Lung microvascular endothelial cell (primary cell): Measurements from ENCODE around the gene AKR1B15. TPM values are rescaled to one million over a fixed set of nuclear protein-coding genes. Genes with fewer than 3 reads are reported as not detected.
"Not testable (repeated sequence)": the region's sequence is repeated elsewhere in the genome, so short reads cannot be mapped to it uniquely, and the experiment has no call there.

Experiments used
- DNase-seq, 2 donors: peaks; one replicate each; pipeline versions ENCODE4 v3.0.0 to v3.0.0-alpha.2; 2010; ENCODE audit warnings: low read depth in 2 of 2
- total RNA-seq: library from RNA; depleted of rRNA; stranded (reverse); fragments of >200 nt; gene quantifications from 2 replicates; pipeline ENCODE4 v1.2.1, GENCODE V29; 2014

Gene AKR1B15
- total RNA-seq, 1 donor from 2014 or later, result not detected

- not testable (repeated sequence) for DNase-seq
Measured at GRCh38 chr7:134561616-134562015, 12.7 kb downstream of the AKR1B15 start.

GRCh38 chr7:134562136-134562535, 13.2 kb downstream of the AKR1B15 start:
- DNase-seq, result peak in 1 of 2 donors; percentile 70

DNA sequence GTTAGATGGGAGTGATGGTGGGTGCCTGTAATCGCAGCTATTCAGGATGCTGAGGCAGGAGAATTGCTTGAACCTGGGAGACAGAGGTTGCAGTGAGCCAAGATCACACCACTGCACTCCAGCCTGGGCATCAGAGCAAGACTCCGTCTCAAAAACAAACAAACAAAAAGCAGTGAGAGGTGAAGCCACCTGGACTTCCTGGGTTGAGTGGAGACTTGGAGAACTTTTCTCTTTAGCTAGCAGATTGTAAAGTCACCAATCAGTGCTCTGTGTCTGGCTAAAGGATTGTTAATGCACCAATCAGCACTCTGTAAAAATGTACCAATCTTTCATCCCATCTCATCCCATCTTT, 14.5 kb downstream of the AKR1B15 start:
- not testable (repeated sequence) for DNase-seq

GRCh38 chr7:134565643-134566136, 16.8 kb downstream of the AKR1B15 start:
- DNase-seq, result no peak

GRCh38 chr7:134567368-134567767, 18.5 kb downstream of the AKR1B15 start:
- DNase-seq, result no peak

DNA sequence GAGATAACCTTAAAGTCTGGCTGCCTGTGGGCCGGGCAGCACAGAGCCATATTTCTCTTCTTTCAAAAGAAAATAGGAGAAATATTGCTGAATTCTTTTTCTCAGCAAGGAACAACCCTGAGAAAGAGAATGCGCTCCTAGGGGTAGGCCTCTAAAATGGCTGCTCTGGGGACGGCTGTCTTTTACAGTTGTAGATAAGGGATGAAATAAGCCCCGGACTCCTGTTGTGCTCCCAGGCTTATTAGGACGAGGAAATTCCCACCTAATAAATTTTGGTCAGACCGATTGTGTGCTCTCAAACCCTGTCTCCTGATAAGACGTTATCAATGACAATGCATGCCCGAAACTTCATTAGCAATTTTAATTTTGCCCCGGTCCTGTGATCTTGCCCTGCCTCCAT, 21.1 kb downstream of the AKR1B15 start:
- not testable (repeated sequence) for DNase-seq

- no peak for DNase-seq
Measured at GRCh38 chr7:134571101-134571500, 22.2 kb downstream of the AKR1B15 start.

GRCh38 chr7:134571746-134572461, 23.0 kb downstream of the AKR1B15 start:
- DNase-seq, result no peak

GRCh38 chr7:134574322-134574721, 25.4 kb downstream of the AKR1B15 start:
- no peak for DNase-seq

DNA sequence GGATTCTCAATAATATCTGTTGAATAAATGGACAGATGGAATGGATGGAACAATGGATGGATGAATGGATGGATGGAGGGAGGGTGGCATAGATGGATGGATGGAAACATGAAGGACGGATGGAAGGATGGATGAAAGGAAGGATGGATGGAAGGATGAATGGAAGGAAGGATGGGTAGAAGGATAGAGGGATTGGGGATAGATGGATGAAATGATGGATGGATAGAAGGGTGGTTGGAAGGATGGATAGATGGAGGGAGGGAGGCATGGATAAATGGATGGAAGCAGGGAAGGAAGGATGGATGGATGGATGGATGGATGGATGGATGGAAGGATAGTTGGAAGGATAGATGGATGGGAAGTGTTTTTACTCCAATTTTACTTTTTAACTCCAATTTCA, 35.4 kb downstream of the AKR1B15 start:
- DNase-seq, result no peak

GRCh38 chr7:134585897-134586296, 37.0 kb downstream of the AKR1B15 start:
- DNase-seq, result no peak

DNA sequence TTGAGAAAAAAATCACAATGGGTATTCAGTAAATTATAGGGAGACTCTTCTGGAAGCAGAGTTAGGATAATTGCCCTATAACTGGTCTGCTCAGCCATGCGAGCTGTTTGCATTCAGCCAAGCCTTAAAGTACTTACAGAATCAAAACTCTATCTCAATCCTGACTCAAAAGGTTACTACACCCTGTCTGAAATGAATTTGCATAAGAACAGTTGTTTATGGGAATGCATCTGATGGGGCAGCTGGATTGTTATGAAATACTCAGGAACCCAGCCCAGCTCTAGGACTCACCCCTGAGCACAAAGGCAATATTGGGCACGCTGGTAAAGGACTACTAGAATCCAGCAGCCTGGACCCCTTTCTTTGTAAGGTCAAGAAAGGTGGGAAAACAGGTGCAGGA, 38.8 kb downstream of the AKR1B15 start:
- DNase-seq, result no peak

DNA sequence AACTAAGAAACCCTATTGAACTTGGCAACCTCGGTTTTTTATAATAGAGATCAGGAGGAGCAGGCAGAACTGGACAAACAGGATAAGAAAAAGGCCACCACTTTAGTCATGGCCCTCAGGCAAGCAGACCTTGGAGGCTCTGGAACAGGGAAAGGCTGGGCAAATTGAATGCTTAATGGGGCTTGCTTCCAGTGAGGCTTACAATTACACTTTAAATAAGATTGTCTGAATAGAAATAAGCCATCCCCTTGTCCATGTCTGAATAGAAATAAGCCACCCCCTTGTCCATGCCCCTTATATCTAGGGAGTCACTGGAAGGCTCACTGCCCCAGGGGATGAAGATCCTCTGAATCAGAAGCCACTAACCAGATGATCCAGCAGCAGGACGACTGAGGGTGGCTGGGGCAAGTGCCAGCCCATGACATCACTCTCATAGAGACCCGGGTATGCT, 40.6 kb downstream of the AKR1B15 start:
- no peak for DNase-seq

DNA sequence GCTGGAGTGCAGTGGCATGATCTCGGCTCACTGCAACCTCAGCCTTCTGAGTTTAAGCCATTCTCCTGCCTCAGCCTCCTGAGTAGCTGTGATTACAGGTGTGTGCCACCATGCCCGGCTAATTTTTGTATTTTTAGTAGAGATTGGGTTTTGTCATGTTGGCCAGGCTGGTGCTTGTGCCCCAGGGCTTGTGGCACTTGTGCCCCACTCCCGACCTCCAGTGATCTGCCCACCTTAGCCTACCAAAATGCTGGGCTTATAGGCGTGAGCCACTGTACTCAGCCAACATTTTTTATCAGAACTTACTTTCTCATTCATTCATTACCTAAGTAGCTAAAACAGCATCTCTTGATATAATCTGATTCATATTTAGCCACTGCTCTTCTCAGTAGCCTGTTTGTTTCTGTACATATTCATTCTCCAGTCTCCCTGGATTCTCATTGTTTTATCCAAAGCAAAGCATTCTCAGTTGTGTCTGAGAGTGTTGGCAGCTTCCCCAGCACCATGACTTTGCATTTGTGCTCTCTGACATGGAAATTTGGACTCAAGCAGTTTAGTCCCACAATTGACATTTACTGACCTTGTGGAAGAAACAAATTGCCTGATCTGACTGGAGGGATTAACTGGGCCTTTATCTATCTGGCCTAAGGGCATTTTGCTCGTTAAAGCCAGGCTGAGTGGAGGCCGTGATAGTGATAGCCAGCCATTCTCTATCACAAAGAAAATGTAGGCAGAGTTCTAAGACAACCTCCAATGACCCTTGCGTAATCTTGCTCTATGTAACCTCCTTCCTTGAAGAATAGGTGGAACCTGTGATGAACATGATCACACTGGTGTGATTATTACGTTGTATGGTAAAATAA, 44.9 kb downstream of the AKR1B15 start:
- DNase-seq, result peak; percentile 92 to 95

DNA sequence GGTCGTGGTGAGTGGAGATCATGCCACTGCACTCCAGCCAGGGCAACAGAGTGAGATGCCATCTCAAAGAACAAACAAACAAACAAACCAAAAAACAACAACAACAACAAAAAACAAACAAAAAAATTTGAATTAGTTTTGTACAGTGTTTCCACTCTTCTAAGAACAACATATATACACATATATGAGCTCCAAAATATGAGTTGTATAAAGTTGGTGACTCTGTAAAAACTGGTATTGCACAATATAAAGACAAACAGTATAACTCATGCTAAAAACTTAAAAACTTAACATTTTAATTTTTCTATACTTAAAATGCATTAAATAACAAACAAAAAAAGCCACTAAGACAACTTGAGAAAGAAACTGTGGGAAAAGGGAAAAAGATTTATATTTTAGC, 46.0 kb downstream of the AKR1B15 start:
- no peak for DNase-seq

- no peak for DNase-seq
Measured at GRCh38 chr7:134599371-134599770, 50.5 kb downstream of the AKR1B15 start.

- no peak for DNase-seq
Measured at GRCh38 chr7:134601459-134601858, 52.5 kb downstream of the AKR1B15 start.

- peak in 1 of 2 donors; percentile 43 for DNase-seq
Measured at GRCh38 chr7:134602881-134603451, 54.1 kb downstream of the AKR1B15 start.

DNA sequence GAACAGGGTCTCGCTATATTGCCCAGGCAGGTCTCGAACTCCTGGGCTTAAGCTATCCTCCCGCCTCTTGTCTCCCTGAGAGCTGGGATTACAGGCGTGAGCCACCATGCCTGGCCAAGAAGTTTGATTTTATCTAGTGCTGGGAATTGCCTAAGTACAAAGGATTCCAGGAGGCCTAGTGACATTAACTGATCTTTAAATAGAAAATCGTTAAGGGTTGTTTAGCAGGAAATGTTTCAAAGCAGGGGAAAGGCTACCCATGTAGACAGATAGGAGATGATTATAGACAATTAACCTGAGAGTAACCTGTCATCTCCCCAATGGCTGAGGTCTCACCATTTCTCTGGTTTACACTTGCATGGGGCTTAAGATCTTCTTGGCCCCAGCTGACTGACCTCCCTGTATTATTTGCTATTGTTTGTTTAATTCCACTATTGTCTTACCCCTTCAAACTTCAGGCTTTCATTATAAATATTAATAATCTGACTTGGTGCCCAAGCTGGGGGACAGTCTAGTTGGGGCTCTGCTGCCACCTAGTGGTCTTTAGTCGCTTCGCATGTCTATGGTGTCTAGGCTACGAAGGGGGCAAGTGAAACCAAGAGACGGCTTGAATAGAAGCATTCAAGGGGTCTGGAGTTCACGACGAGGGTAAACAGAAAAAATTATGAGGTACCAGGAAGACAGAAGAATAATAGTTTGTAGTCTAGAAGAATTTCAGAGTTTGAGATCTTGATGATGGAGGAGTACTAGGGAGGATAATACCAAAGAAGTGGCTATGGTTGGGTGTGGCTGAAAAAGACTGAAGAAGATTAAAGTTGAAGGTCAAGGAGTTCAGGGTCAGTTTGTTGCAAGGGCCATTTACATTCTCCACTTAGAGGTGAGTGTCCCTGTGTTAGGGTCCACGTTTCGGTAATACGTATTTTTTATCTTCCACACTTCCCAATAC, 57.3 kb downstream of the AKR1B15 start:
- DNase-seq, result peak; percentile 77 to 81

- DNase-seq, result no peak
Measured at GRCh38 chr7:134611611-134612151, 62.8 kb downstream of the AKR1B15 start.

DNA sequence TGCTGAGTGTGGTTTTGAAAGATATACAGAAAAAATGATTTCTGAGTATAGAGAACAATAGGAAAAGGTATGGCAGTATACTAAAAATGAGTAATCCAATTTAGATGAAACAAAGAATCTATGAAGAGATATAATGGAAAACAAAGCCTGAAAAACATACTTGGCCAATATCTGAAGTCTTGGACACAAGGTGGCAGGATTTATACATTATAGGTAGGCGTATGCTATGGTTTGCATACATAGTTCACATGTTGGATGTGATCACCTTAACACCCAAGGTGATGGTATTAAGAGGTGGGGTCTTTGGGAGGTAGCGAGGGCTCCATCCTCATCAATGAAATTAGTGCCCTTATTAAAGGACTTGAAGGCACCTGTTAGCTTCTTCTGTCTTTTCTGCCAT, 63.3 kb downstream of the AKR1B15 start:
- no peak for DNase-seq
